Natural killer cell (primary cell): ENCODE measurements around the gene PDE8B. TPM values are rescaled to one million over a fixed set of nuclear protein-coding genes. Genes with fewer than 3 reads are reported as not detected.

Experiments used
- ATAC-seq, 3 donors: fragments of 150-1000 bp in 2 of 3; fragments of 200-7000 bp in 1 of 3; cut with Tn5 transposase; 1 replicate in 1 of 3; 2 replicates in 2 of 3; pipeline ENCODE4 v1.10.0; 2021; ENCODE audit warnings: mild to moderate bottlenecking in 2 of 3, moderate library complexity in 2 of 3
- DNase-seq, 2 donors: peaks; one replicate each; pipeline versions ENCODE4 v3.0.0 to v3.0.0-alpha.2; 2013 to 2021; ENCODE audit warnings: mixed read lengths in 1 of 2
- H3K27ac ChIP-seq: one replicate; pipeline ENCODE4 v1.5.1; 2013; ENCODE audit warnings: mild to moderate bottlenecking, low read length
- H3K27me3 ChIP-seq: one replicate; pipeline ENCODE4 v1.6.1; 2013; ENCODE audit warnings: low read length; ENCODE audit not compliant: control insufficient read depth, insufficient read depth
- H3K36me3 ChIP-seq: one replicate; pipeline ENCODE4 v1.6.1; 2013; ENCODE audit warnings: low read length; ENCODE audit not compliant: control insufficient read depth, insufficient read depth
- H3K4me1 ChIP-seq: one replicate; pipeline ENCODE4 v1.6.1; 2013; ENCODE audit warnings: low read length; ENCODE audit not compliant: control insufficient read depth, insufficient read depth
- H3K4me3 ChIP-seq: one replicate; pipeline ENCODE4 v1.5.1; 2013; ENCODE audit warnings: low read length
- H3K9me3 ChIP-seq: one replicate; pipeline ENCODE4 v1.6.1; 2013; ENCODE audit warnings: low read length; ENCODE audit not compliant: control insufficient read depth, insufficient read depth
- H3K27ac Mint-ChIP-seq, 2 donors: one replicate each; pipeline ENCODE4 v1.8.0; 2022; ENCODE audit warnings: mild to moderate bottlenecking in 2 of 2, mixed read lengths in 2 of 2, moderate library complexity in 1 of 2
- H3K27me3 Mint-ChIP-seq, 2 donors: one replicate each; pipeline ENCODE4 v1.8.0; 2022; ENCODE audit warnings: low read depth in 2 of 2, mixed read lengths in 2 of 2
- H3K36me3 Mint-ChIP-seq: one replicate; pipeline ENCODE4 v1.8.0; 2022; ENCODE audit warnings: mixed read lengths
- H3K4me1 Mint-ChIP-seq, 2 donors: one replicate each; pipeline ENCODE4 v1.8.0; 2022; ENCODE audit warnings: mixed read lengths in 2 of 2
- H3K4me3 Mint-ChIP-seq: one replicate; pipeline ENCODE4 v1.8.0; 2022; ENCODE audit warnings: mild to moderate bottlenecking, moderate library complexity, mixed read lengths
- H3K9me3 Mint-ChIP-seq, 2 donors: one replicate each; pipeline ENCODE4 v1.8.0; 2022; ENCODE audit warnings: mixed read lengths in 2 of 2
- CTCF ChIP-seq: fragments of 200-600 bp; IDR thresholded peaks from one replicate; pipeline ENCODE4 v1.8.0; 2022; ENCODE audit warnings: antibody characterized with exemption
- WGBS: methylation state at CpG from one replicate; pipeline ENCODE4 v1.1.7; 2013; ENCODE audit warnings: missing lambda C conversion rate; ENCODE audit not compliant: insufficient coverage; 5-methylcytosine and 5-hydroxymethylcytosine counted together
- intact Hi-C: fragments of 100-400 bp; cut with micrococcal nuclease; formaldehyde crosslinking; loops from one replicate; pipeline ENCODE4 v1.14.2; 2022
- total RNA-seq, 4 donors: library from RNA; stranded (reverse); fragments of 120-200 nt in 1 of 4; gene quantifications; one replicate each; pipeline versions ENCODE4 v1.2.3 to v1.2.4, GENCODE V29; 2013 to 2022

PDE8B gene
- total RNA-seq, 3 donors from 2014 or later (not counting 1 experiment from before 2014, with no cell fraction given): 0.23 to 0.82 TPM; not detected in 1

- no peaks in the 10 kb centered on the region for H3K9me3 ChIP-seq
- DNase-seq (no peak), ATAC-seq (no peak)
- no peaks in the 10 kb centered on the region for H3K4me1 Mint-ChIP-seq
- no peaks in the 10 kb centered on the region for H3K27me3 ChIP-seq
- H3K27ac ChIP-seq: no peak overlapping the region
- H3K4me3 ChIP-seq: no peak overlapping the region
- H3K36me3 Mint-ChIP-seq: no peaks in the 10 kb centered on the region
- H3K36me3 ChIP-seq: no peaks in the 10 kb centered on the region
- no peaks in the 10 kb centered on the region for H3K9me3 Mint-ChIP-seq
- no peak overlapping the region for H3K27ac Mint-ChIP-seq
- intact Hi-C loops: no loop called here
- WGBS: 85% methylated on average over 3 of the region's 4 CpGs
- no peaks in the 10 kb centered on the region for H3K4me1 ChIP-seq
- TF ChIP-seq CTCF: no peak
- no peak overlapping the region for H3K4me3 Mint-ChIP-seq
- H3K27me3 Mint-ChIP-seq: peaks cover 7 to 13% of the 10 kb centered on the region in 2 donors
Observed at GRCh38 chr5:77167695-77168121, 42.8 kb upstream of the PDE8B start.

GRCh38 chr5:77168161-77168878, 42.2 kb upstream of the PDE8B start:
- no peak overlapping the region for H3K4me3 ChIP-seq
- no peaks in the 10 kb centered on the region for H3K4me1 Mint-ChIP-seq
- H3K27me3 ChIP-seq: no peaks in the 10 kb centered on the region
- no peaks in the 10 kb centered on the region for H3K9me3 Mint-ChIP-seq
- no peaks in the 10 kb centered on the region for H3K9me3 ChIP-seq
- no peak for TF ChIP-seq CTCF
- H3K27ac ChIP-seq: no peak overlapping the region
- DNase-seq: no peak
- no peaks in the 10 kb centered on the region for H3K4me1 ChIP-seq
- no peak overlapping the region for H3K4me3 Mint-ChIP-seq
- H3K27me3 Mint-ChIP-seq: peaks cover 7 to 13% of the 10 kb centered on the region in 2 donors
- 82% methylated on average over 9 of the region's 9 CpGs for WGBS
- H3K36me3 ChIP-seq: no peaks in the 10 kb centered on the region
- no peak overlapping the region for H3K27ac Mint-ChIP-seq
- H3K36me3 Mint-ChIP-seq: no peaks in the 10 kb centered on the region
- intact Hi-C loops: no loop called here
- ATAC-seq: no peak

GRCh38 chr5:77168879-77169244, 41.6 kb upstream of the PDE8B start:
- Histone ChIP-seq H3K36me3 (no peaks in the 10 kb centered on the region), H3K27me3 (no peaks in the 10 kb centered on the region), H3K4me1 (no peaks in the 10 kb centered on the region), H3K27ac (no peak overlapping the region), H3K9me3 (no peaks in the 10 kb centered on the region), H3K4me3 (no peak overlapping the region)
- H3K36me3 Mint-ChIP-seq: no peaks in the 10 kb centered on the region
- H3K27ac Mint-ChIP-seq: no peak overlapping the region
- ATAC-seq (no peak), DNase-seq (no peak)
- TF ChIP-seq CTCF: no peak
- H3K4me3 Mint-ChIP-seq: no peak overlapping the region
- intact Hi-C loops: no loop called here
- peaks cover 4 to 10% of the 10 kb centered on the region in 2 donors for H3K27me3 Mint-ChIP-seq
- 70% methylated on average over 3 of the region's 3 CpGs for WGBS
- no peaks in the 10 kb centered on the region for H3K9me3 Mint-ChIP-seq
- H3K4me1 Mint-ChIP-seq: no peaks in the 10 kb centered on the region
